ENCODE data around the gene ZNF74. TPM values are rescaled to one million over a fixed set of nuclear protein-coding genes. Genes with fewer than 3 reads are reported as not detected.
"Not testable (repeated sequence)": the region's sequence is repeated elsewhere in the genome, so short reads cannot be mapped to it uniquely, and the experiment has no call there.

The ZNF74 gene
- total RNA-seq, 1 donor from 2014 or later: 20.4 TPM

GRCh38 chr22:20405291-20405930 is 11.5 kb downstream of the ZNF74 start:
- peaks cover 22% of the 10 kb centered on the region for H3K36me3 Mint-ChIP-seq (ENCODE audit: unreplicated experiment)

DNA sequence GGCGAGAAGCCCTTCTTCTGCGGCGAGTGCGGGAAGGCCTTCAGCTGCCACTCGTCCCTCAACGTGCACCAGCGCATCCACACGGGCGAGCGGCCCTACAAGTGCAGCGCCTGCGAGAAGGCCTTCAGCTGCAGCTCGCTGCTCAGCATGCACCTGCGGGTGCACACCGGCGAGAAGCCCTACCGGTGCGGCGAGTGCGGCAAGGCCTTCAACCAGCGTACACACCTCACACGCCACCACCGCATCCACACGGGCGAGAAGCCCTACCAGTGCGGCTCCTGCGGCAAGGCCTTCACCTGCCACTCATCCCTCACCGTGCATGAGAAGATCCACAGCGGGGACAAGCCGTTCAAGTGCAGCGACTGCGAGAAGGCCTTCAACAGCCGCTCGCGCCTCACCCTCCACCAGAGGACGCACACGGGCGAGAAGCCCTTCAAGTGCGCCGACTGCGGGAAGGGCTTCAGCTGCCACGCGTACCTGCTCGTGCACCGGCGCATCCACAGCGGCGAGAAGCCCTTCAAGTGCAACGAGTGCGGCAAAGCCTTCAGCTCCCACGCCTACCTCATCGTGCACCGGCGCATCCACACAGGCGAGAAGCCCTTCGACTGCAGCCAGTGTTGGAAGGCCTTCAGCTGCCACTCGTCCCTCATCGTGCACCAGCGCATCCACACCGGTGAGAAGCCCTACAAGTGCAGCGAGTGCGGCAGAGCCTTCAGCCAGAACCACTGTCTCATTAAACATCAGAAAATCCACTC is 12.2 kb downstream of the ZNF74 start:
- peak; percentile 83 for DNase-seq (ENCODE audit: extremely low spot score, unreplicated experiment)
- Mint-ChIP-seq H3K4me3 (ENCODE audit: unreplicated experiment) (no peak overlapping the region), H3K4me1 (ENCODE audit: unreplicated experiment) (peaks cover 8% of the 10 kb centered on the region), H3K36me3 (ENCODE audit: unreplicated experiment) (peaks cover 22% of the 10 kb centered on the region), H3K9me3 (ENCODE audit: unreplicated experiment) (no peaks in the 10 kb centered on the region), H3K27me3 (ENCODE audit: unreplicated experiment) (no peaks in the 10 kb centered on the region), H3K27ac (ENCODE audit: unreplicated experiment) (no peak overlapping the region)
- TF ChIP-seq, protein P1, sequence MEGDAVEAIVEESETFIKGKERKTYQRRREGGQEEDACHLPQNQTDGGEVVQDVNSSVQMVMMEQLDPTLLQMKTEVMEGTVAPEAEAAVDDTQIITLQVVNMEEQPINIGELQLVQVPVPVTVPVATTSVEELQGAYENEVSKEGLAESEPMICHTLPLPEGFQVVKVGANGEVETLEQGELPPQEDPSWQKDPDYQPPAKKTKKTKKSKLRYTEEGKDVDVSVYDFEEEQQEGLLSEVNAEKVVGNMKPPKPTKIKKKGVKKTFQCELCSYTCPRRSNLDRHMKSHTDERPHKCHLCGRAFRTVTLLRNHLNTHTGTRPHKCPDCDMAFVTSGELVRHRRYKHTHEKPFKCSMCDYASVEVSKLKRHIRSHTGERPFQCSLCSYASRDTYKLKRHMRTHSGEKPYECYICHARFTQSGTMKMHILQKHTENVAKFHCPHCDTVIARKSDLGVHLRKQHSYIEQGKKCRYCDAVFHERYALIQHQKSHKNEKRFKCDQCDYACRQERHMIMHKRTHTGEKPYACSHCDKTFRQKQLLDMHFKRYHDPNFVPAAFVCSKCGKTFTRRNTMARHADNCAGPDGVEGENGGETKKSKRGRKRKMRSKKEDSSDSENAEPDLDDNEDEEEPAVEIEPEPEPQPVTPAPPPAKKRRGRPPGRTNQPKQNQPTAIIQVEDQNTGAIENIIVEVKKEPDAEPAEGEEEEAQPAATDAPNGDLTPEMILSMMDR (IDR thresholded peaks at IDR 0.05): no peak

More at GRCh38 chr22:20405291-20405930, 11.5 kb downstream of the ZNF74 start:
- TF ChIP-seq, protein P1 (IDR thresholded peaks at IDR 0.05): no peak
- no peaks in the 10 kb centered on the region for H3K27me3 Mint-ChIP-seq (ENCODE audit: unreplicated experiment)
- H3K27ac Mint-ChIP-seq (ENCODE audit: unreplicated experiment): no peak overlapping the region
- H3K4me1 Mint-ChIP-seq (ENCODE audit: unreplicated experiment): peaks cover 6% of the 10 kb centered on the region
- DNase-seq (ENCODE audit: extremely low spot score, unreplicated experiment): peak; percentile 84
- no peak overlapping the region for H3K4me3 Mint-ChIP-seq (ENCODE audit: unreplicated experiment)
- H3K9me3 Mint-ChIP-seq (ENCODE audit: unreplicated experiment): no peaks in the 10 kb centered on the region

DNA sequence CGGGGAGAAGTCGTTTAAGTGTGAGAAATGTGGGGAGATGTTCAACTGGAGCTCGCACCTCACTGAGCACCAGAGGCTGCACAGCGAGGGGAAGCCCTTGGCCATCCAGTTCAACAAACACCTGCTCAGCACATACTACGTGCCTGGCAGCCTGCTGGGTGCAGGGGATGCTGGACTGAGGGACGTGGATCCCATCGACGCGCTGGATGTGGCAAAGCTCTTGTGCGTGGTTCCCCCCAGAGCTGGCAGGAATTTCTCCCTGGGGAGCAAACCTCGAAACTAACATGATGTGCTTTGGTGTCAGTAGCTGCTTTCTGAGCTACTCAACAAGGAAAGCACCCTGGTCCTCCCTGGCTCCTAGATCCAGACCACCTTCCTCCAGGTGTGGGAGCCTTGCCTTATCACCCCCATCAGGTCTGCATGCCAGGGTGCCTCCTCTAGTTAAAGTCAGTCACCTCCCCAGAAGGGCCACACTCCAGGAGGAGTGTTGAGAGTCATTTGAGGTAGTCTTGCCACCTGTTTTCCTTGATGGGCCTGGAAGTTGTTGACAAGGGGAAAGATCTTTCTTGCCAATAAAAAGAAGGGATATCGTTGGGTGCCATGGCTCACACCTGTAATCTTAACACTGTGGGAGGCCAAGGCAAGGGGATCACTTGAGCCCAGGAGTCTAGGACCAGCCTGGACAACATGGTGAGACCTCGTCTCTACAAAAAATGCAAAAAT is 12.9 kb downstream of the ZNF74 start:
- peak; percentile 67 for DNase-seq (ENCODE audit: extremely low spot score, unreplicated experiment)
- Mint-ChIP-seq H3K9me3 (ENCODE audit: unreplicated experiment) (no peaks in the 10 kb centered on the region), H3K4me3 (ENCODE audit: unreplicated experiment) (no peak overlapping the region), H3K27ac (ENCODE audit: unreplicated experiment) (no peak overlapping the region), H3K4me1 (ENCODE audit: unreplicated experiment) (peaks cover 8% of the 10 kb centered on the region), H3K27me3 (ENCODE audit: unreplicated experiment) (no peaks in the 10 kb centered on the region), H3K36me3 (ENCODE audit: unreplicated experiment) (peaks cover 22% of the 10 kb centered on the region)
- TF ChIP-seq, protein P1 (IDR thresholded peaks at IDR 0.05): no peak

GRCh38 chr22:20407829-20408228 is 13.9 kb downstream of the ZNF74 start:
- Mint-ChIP-seq H3K4me3 (ENCODE audit: unreplicated experiment) (no peak overlapping the region), H3K9me3 (ENCODE audit: unreplicated experiment) (no peaks in the 10 kb centered on the region), H3K4me1 (ENCODE audit: unreplicated experiment) (peaks cover 8% of the 10 kb centered on the region), H3K36me3 (ENCODE audit: unreplicated experiment) (peaks cover 22% of the 10 kb centered on the region), H3K27ac (ENCODE audit: unreplicated experiment) (no peak overlapping the region), H3K27me3 (ENCODE audit: unreplicated experiment) (no peaks in the 10 kb centered on the region)
- peak; percentile 64 for DNase-seq (ENCODE audit: extremely low spot score, unreplicated experiment)
- TF ChIP-seq, protein P1 (IDR thresholded peaks at IDR 0.05): no peak

- peak; percentile 56 for DNase-seq (ENCODE audit: extremely low spot score, unreplicated experiment)
- H3K27ac Mint-ChIP-seq (ENCODE audit: unreplicated experiment): no peak overlapping the region
- TF ChIP-seq, protein P1 (IDR thresholded peaks at IDR 0.05): no peak
- peaks cover 14% of the 10 kb centered on the region for H3K36me3 Mint-ChIP-seq (ENCODE audit: unreplicated experiment)
- H3K4me3 Mint-ChIP-seq (ENCODE audit: unreplicated experiment): no peak overlapping the region
- no peaks in the 10 kb centered on the region for H3K9me3 Mint-ChIP-seq (ENCODE audit: unreplicated experiment)
- H3K27me3 Mint-ChIP-seq (ENCODE audit: unreplicated experiment): no peaks in the 10 kb centered on the region
- peaks cover 8% of the 10 kb centered on the region for H3K4me1 Mint-ChIP-seq (ENCODE audit: unreplicated experiment)
These were observed 14.9 kb downstream of the ZNF74 start for GRCh38 chr22:20408891-20409290.

DNA sequence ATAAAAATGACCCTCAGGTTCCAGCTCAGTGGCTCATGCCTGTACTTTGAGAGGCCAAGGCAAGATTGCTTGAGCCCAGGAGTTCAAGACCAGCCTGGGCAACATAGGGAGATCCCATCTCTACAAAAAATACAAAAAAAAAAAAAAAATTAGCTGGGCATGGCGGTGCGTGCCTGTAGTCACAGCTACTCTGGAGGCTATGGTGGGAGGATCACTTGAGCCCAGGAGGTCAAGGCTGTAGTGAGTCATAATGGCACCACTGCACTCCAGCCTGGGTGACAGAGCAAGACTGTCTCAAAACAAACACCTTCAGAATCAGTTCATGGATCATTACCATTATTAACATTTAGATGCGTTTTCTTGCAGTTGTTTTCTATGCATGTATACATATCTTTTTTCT is 15.4 kb downstream of the ZNF74 start:
- not testable (repeated sequence) for H3K27ac Mint-ChIP-seq (ENCODE audit: unreplicated experiment); DNase-seq (ENCODE audit: extremely low spot score, unreplicated experiment); H3K27me3 Mint-ChIP-seq (ENCODE audit: unreplicated experiment); H3K9me3 Mint-ChIP-seq (ENCODE audit: unreplicated experiment); H3K4me1 Mint-ChIP-seq (ENCODE audit: unreplicated experiment); H3K4me3 Mint-ChIP-seq (ENCODE audit: unreplicated experiment)
- H3K36me3 Mint-ChIP-seq (ENCODE audit: unreplicated experiment): peaks cover 12% of the 10 kb centered on the region
